GM23248 (cell line): ENCODE results near the gene NAPG.

Source experiments
- EZH2 ChIP-seq: fragments of 200-600 bp; sonication (generic); IDR thresholded peaks from 2 replicates; pipeline ENCODE4 v1.6.1; 2018; ENCODE audit warnings: antibody characterized with exemption, mild to moderate bottlenecking; ENCODE audit not compliant: insufficient read depth, poor library complexity, severe bottlenecking
- EZH2phosphoT487 ChIP-seq: fragments of 200-600 bp; sonication (generic); IDR thresholded peaks from 2 replicates; pipeline ENCODE4 v1.6.1; 2018; ENCODE audit warnings: antibody characterized with exemption, moderate library complexity, mild to moderate bottlenecking, low read depth; ENCODE audit not compliant: insufficient read depth

- no peak for TF ChIP-seq EZH2
- TF ChIP-seq EZH2phosphoT487, result no peak
Measured at GRCh38 chr18:10486362-10486761, 39.5 kb upstream of the NAPG start.
